T-helper 2 cell treated with Interferon-gamma antibody and Interleukin-4, amounts not matched to agents 100 ng/mL and 5 ng/mL, for 36 hours (primary cell): ENCODE data around the gene NDE1. TPM values are rescaled to one million over a fixed set of nuclear protein-coding genes. Genes with fewer than 3 reads are reported as not detected.
"Not testable (repeated sequence)": the region's sequence is repeated elsewhere in the genome, so short reads cannot be mapped to it uniquely, and the experiment has no call there.

Experiments
- intact Hi-C: fragments of 100-400 bp; cut with micrococcal nuclease; formaldehyde crosslinking; loops from one replicate; pipeline ENCODE4 v1.15.1; 2023
- total RNA-seq: library from RNA; stranded (reverse); gene quantifications from 2 replicates; pipeline ENCODE4 v1.2.3, GENCODE V29; 2022

NDE1 gene
- total RNA-seq, 1 donor from 2014 or later = 107 TPM

GRCh38 chr16:15649727-15650018 is 372 bp upstream of the NDE1 start:
- intact Hi-C loops = loop anchor here (1.0 kb wide), 2 partner anchors 7 to 24 kb away; no protein-coding TSS in a partner anchor

GRCh38 chr16:15650698-15651171 is 690 bp downstream of the NDE1 start:
- intact Hi-C loops = loop anchor here (1.0 kb wide), 2 partner anchors 8 to 23 kb away; no protein-coding TSS in a partner anchor

- intact Hi-C loops = no loop called here
These were observed 2.4 kb downstream of the NDE1 start for GRCh38 chr16:15652293-15653001.

- intact Hi-C loops = no loop called here
These were observed 3.2 kb downstream of the NDE1 start for GRCh38 chr16:15653227-15653626.

- intact Hi-C loops = no loop called here
These were observed 4.5 kb downstream of the NDE1 start for GRCh38 chr16:15654591-15654990.

- intact Hi-C loops = not testable (repeated sequence)
These were observed 5.5 kb downstream of the NDE1 start for GRCh38 chr16:15655561-15655960.

- intact Hi-C loops = no loop called here
These were observed 8.1 kb downstream of the NDE1 start for GRCh38 chr16:15658149-15658548.

- intact Hi-C loops = no loop called here
These were observed 8.5 kb downstream of the NDE1 start for GRCh38 chr16:15658556-15658955.

GRCh38 chr16:15660203-15660601 is 10.2 kb downstream of the NDE1 start:
- intact Hi-C loops = no loop called here

GRCh38 chr16:15665107-15665506 is 15.1 kb downstream of the NDE1 start:
- intact Hi-C loops = no loop called here

GRCh38 chr16:15667091-15667742 is 17.2 kb downstream of the NDE1 start:
- intact Hi-C loops = no loop called here

GRCh38 chr16:15671530-15672117 is 21.6 kb downstream of the NDE1 start:
- intact Hi-C loops = loop anchor here (2.0 kb wide), 1 partner anchor 29 kb away; the partner anchor contains the start of gene MARF1

GRCh38 chr16:15672127-15672513 is 22.1 kb downstream of the NDE1 start:
- intact Hi-C loops = loop anchor here (2.0 kb wide), 1 partner anchor 29 kb away; the partner anchor contains the start of gene MARF1

- intact Hi-C loops = loop anchor here (1.0 to 2.0 kb wide), 3 partner anchors 22 to 81 kb away; partner anchors contain the start of genes MARF1 and NDE1
These were observed 22.6 kb downstream of the NDE1 start for GRCh38 chr16:15672514-15673167.

GRCh38 chr16:15674571-15674970 is 24.5 kb downstream of the NDE1 start:
- intact Hi-C loops = no loop called here

GRCh38 chr16:15676506-15676905 is 26.5 kb downstream of the NDE1 start:
- intact Hi-C loops = no loop called here

- intact Hi-C loops = no loop called here
These were observed 27.4 kb downstream of the NDE1 start for GRCh38 chr16:15677447-15677846.

- intact Hi-C loops = no loop called here
These were observed 32.1 kb downstream of the NDE1 start for GRCh38 chr16:15682105-15682570.

GRCh38 chr16:15686287-15686686 is 36.2 kb downstream of the NDE1 start:
- intact Hi-C loops = no loop called here

GRCh38 chr16:15689290-15689689 is 39.2 kb downstream of the NDE1 start:
- intact Hi-C loops = no loop called here

- intact Hi-C loops = no loop called here
These were observed 40.3 kb downstream of the NDE1 start for GRCh38 chr16:15690296-15690695.

GRCh38 chr16:15691046-15691445 is 41.0 kb downstream of the NDE1 start:
- intact Hi-C loops = no loop called here
